ENCODE results near the gene USF1.
"Not testable (repeated sequence)": the region's sequence is repeated elsewhere in the genome, so short reads cannot be mapped to it uniquely, and the experiment has no call there.

Gene USF1

DNA sequence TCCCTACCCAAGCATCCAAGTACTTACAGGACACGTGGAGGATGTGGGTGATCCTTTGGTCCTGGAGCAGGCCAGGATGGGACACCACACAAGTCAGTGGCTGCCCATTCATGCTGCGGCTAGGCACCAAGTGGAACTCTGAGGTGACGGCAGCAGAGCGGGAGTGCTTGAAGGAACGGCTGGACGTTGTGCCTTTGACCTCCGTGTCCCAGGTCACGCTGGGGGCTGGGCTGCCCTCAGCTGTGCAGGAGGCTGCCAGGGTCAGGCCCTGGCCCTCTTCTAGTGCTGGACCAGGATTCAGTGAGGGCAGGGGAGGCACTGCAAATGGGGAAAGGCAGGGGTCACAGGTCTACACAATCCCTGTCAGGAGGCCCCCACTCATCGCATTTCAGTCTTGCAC is 31.6 kb upstream of the USF1 start:
- DNase-seq: no peak

DNA sequence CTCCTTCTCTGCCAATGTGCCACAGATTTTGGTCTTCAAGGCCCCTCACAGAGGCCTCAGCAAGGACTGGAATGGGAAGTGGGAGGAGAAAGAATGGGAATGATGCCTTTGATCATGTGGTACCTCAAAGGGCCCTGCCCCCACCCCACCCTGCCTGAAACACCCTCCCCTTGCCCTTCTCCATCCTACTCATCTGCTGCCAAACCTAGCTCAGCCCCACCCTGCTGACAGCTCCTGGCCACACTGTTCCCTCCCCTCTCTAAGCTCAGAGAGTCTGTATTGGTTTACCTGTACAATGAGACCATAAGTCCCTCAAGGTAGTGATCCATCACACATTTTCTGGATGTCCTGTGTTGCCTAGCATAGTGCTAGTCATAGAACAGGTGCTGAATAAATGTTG is 30.6 kb upstream of the USF1 start:
- no peak for DNase-seq

DNA sequence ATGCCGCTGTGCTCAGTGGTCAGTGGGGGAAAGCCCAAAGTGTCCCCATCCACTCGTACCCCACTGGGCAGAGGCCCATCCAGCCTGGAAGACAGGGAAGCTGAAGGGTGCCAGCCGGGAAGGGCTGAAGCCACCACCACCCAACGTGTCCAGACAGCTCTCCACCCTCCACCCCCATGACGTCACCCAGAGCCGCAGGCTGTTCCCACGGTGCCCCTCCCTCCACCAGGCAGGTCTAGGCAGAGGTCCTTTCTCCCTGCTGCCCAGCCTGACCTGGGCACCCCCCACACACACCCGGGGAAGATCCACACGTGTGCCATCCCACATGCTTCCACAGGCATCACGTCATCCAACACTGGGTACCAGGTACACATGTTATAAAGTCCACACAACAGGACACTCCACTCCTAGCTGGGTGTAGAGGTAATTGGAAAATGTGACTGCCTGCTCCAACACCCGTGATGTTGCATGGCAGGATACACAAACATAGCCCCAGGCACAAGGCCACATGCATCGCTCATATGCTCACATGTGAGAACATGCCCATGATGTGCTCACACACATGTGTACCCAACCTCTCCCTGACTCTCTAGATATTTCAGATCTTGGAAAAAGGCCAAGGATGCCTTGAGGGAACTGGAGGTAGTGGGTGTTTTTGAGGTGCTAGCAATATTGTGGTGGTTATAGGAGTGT is 29.0 kb upstream of the USF1 start:
- DNase-seq: no peak

DNA sequence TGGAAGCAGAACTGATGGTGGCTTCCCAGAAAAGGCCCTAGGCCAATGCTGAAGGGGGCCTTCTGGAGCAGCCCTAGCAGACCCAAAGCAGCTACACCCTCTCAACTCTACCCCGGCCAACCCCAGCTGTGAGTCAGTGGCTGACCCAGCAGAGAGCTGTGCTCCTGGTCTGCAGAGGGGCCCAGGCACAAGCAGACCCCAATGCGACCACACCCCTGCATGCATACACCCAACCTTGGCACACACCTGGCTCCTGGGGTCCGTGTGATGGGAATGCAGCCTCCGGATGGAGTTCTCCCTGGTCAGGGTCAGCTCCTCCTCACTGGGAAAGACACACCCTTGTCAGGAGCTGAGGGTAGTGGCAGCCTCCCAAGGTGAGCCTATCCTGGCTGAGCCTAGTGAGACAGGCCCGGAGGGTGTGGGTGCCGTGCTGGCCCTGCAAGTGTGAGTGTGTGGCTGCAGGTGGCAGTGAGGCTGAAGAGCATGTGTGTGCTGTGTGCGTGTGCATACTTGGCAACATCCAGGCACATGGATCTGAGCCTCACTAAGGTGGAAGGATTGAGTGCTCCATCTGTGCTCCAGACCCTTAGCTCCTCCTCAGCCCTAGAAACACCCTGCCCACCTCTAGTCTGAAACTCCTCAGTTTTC is 27.8 kb upstream of the USF1 start:
- no peak for DNase-seq

DNA sequence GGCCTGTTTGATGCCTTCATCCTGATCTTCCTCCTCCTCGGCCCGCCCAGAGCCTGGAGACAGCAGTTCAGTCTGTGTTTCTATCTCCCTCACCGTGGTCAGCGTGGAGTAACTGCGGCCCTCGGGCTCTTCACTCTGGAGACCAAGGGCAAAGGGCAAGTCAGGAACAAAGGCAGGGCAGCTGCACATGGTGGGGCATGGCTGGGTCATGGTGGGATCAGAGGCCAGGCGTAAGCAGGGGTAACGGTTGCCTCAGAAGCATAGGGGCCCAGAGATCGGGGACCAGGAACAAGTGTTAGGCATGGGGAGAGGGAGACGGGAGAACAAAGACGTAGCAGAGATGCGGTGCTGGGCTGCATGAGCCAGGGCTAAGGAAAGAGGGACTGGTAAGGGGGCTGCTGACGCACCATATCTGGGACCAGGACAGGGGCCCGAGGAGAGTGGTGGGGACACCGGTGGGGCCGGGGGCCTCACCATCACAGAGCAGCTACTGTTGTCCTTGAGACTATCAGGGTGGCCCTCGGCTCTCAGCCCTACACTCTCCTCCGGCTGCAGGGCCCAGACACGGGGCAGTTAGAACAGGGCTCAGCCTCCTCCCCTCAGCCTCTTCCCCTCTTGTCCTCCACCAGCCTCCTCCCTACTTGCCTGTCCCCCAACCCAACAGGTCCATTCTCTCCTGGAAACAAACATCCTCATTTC is 27.1 kb upstream of the USF1 start:
- DNase-seq: no peak

DNA sequence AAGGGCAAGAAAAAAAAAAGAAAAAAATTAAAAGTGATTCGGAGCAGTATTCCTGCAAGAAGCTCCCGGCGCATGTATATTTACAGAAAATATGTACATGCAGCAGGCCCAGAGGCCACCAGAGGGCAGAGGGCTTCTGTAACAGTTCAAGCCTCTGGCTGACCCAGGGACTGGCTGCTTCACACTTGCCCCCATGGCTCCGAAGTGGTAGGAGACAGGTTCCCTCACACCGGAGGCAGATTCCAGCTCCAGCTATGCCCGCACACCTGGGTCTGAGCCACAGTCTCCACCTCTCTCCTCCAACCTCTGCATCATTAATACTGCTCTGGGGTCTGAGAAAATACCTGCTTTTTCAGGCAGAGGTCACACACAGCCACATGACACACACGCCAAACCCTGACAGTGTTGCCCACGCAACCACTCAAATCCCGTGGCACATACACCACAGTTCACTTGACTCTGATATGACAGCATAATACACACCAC is 26.2 kb upstream of the USF1 start:
- peak; percentile 50 for DNase-seq

DNA sequence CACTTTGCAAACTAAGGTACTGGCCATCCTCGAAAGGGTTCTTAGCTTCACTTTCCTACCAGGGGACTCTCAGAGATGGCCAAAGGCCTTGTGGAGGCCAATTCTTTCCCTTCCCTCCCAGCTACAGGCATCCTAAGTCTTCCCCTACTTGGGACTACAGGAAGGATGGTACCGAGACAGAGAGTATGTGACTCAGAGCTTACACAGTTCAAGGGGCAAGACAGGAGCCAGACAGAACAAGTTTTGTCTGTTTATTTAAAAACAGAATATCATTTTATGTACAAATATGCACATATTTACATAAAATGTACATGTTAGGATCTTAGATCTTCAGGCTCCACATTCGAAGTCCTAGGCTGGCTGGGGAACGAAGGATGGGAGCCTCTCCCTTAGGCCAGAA is 25.0 kb upstream of the USF1 start:
- no peak for DNase-seq

DNA sequence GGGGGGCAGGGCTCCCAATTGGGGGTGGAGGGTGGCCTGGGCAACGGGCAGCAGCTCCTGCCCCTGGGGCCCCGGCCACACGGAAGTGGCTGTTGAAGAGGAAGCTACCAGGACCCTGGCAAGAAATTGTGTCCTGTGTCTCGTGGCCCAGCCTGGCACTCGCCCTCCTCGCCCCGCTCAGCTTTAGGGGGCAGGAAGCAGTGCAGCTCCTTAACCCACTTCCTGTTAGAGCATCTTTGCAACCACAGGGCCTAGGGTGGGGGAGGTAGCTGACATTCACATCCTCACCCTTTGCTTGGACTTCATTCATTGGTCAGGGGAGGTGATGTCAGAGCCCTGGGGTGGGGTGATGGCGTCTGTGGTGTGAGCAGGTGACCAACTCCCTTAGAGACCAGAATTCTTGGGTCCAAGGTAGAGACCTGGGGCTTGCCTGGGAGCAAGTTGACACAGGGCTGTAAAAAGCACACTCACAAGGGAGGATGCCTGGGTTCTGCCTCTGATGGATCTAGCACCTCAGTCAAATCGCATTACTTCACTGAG is 24.0 kb upstream of the USF1 start, which contains the start of gene ARHGAP30:
TSS of gene ARHGAP30 (minus strand) at position 161 of the 540 bp plus-strand sequence. CDS start 267 bp downstream, outside the sequence.
- DNase-seq: peak; percentile 68

DNA sequence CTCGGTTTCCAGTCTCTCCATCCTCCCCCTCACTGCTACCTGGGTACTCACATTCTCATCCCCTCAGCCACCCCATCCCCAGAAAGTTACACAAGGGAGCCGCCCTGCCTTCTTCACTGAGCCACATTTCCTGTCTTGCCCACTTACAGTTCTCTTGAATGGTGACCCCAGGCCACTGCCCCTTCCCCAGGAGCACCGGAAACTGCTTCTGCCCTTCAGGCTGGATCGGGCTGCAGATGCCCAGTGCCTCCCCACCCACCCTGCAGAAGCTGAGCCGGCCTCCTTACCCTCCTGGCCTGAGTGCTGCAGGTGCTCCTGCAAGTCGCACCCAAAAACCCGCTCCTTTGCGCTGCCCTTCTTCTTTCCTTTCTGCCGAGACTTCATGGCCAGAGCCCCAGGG is 23.5 kb upstream of the USF1 start:
- DNase-seq: no peak

DNA sequence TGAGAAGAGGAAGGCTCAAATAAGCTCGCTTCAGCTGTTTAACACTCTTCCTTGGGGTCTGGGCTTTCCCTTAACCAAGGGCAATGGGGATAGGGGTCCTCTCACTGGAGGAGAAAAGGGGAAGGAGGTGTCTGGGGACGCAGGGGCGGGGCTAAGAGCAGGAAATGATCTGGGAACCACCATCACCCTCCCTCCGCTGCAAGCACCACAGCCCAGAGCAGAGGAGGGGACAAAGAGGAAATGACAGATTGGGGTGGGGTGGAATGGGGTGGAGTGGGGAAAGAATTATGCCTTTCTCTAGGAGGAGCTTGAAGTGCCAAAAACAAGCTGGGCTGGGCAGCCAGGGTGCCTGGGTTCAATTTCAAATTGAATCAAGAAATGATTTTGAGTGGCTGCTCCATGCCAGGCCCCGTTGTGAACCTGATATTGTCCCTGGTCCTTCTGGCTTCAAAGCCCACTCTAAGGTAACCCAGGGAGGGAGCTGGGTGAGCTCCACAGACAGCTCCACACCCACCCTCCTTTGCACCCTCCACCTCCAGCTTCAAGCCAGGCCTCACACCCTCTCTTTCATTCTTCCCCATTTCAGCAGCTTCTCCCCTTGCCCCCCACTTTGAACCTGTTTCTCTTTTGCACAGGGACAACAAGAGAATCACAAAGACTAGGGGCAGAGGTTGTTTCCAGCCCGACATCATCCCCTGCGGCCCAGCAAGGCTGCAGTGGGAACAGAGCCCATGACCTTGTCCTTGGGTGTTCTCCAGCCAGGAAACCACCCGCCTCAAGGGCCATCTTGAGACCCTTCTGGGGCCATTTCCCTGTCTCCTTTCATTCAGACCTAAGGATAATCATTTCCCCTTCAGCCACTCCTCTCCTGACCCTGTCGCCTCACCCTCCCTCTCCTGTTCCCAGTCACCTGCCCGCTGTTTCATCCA is 22.8 kb upstream of the USF1 start:
- peak; percentile 68 for DNase-seq

DNA sequence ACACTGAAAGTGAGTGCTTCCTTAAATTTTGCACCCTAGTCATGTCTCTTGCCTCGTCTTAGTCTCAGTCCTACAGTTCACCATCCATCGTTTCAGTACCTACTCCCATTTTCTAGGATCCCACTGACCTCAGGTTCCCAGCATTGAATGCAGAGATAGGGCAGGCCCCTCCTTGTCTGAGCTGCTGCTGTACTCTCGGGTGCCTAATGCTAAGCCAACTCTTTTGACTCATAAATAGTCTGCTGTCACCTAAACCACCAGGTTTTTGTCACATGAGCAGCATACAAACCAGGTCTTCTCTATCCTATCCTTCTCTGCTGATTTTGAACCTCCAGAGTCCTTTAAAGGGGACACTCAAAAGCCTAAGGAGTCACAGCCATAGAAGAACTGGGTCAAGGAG is 20.9 kb upstream of the USF1 start:
- DNase-seq: peak; percentile 32

DNA sequence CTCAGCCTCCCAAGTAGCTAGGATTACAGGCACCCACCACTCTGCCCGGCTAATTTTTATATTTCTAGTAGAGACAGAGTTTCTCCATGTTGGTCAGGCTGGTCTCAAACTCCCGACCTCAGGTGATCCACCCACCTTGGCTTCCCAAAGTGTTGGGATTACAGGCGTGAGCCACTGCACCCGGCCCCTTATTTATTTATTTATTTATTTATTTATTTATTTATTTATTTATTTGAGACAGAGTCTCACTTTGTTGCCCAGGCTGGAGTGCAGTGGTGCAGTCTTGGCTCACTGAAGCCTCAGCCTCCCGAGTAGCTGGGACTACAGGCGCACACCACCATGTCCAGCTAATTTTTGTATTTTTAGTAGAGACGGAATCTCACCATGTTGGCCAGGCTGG is 19.9 kb upstream of the USF1 start:
- DNase-seq: not testable (repeated sequence)

DNA sequence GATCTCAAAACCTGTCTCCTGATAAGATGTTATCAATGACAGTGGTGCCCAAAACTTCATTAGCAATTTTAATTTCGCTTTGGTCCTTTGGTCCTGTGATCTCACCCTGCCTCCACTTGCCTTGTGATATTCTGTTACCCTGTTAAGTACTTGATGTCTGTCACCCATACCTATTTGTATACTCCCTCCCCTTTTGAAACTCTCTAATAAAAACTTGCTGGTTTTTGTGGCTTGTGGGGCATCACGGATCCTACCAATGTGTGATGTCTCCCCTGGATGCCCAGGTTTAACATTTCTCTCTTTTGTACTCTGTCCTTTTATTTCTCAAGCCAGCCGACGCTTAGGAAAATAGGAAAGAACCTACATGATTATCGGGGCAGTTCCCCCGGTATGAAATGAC is 18.2 kb upstream of the USF1 start:
- not testable (repeated sequence) for DNase-seq

DNA sequence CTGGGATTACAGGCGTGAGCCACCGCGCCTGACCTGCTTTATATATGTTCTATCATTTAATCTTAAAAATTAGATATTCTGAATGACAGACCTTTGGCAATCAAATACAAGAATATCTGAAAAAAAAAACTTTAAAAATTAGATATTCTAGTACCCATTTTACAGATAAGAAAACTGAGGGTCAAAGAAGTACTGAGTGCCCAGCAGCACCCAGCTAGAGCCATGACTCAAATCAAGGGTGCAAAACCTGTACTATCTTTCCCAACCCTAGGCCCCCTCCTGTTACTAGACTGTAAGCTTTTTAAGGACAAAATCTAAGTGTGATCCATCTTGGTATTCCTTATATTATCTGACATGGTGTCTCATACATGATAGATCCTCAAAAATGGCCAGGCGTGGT is 15.6 kb upstream of the USF1 start:
- DNase-seq: no peak

DNA sequence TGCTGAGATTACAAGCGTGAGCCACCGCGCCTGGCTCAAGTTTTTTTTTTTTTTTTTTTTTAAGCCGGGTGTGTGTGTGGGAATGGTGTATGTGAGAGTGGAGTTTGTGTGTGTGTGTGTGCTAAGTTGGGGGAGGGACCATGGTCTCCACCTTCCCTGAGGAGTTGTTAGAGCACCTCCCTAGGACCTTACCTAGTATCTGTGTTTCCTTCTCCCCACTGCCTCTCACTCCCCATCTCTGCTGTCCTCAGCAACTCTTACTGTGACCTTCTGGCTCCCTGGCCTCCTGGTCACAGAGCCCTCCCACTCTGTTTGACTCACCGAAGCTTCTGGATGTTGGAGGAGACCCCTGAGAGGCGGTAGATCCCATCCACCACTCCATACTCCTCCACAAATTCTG is 13.5 kb upstream of the USF1 start:
- DNase-seq: no peak

DNA sequence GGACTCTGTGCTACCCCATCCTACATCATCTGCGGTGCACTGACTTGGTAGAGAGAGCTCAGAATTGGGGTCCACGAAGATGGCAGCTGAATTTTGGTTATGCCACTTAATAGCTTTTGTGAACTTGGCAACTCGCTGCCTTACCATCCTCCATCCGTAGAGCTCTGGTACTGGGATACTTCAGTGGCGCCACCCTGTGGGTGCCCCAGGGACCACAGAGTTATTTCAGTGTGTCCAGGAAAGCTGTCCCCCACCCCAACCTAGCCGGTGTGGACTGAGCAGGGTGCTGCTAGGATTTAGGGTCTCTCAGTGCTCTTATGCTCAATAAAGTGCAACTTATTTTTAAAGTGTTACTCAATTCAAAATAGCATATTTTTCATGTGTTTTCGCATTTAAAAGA is 9.0 kb upstream of the USF1 start:
- no peak for DNase-seq

DNA sequence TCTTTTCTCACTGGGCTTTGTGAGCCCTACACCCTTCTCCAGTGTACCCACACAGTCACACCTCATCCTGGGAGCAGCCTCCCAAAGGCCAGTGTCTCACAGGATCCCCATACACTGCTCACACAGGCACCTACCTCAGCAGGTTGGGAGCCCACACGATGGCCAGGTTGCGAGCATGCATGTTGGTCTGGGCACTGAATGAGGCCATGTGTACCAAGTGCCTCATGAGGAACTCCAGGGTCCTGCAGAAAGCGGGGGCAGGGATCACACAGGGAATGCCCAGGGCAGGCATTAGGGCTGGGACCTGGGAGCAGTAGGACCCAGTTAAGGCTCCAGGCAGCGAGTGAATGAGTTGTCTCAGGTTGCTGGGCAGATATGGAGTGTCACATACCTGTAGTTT is 8.5 kb upstream of the USF1 start:
- no peak for DNase-seq

DNA sequence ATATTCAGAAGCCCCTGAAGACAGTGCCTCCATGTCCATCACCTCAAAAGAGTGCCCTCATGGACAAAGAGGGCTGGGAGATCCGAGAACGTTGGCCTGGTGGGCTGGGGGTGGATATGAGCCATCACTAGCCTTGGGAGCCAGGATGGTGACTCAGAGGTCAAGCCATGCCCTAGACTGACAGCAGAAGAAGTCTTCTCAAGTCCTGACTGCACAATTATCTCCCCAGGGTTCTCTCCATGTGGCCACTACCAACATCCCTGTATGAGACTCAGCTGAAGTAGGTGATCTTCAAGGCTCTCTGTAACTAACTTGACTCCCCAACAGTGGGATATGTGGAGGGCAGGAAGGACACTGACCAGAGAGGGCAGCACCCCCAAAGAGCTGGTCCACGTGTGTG is 7.1 kb upstream of the USF1 start:
- no peak for DNase-seq

DNA sequence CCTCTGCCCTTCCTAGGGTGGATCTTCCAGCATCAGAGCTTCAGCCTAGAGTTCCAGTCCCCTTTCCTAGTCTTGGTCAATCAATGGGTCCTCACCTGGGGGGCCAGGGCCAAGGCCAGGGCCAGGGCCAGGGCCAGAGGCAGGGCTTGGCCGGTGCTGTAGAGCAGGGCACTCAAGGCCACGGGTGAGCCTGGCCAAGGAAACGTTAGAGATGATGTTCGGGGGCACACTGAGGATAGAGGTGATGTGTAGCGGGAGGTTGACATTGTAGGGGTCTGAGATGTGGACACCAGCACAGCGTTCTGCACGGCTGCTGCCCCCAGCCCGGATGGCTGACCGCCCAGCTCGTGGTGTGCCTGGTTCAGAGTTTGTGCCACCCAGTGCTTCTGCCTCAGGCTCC is 5.4 kb upstream of the USF1 start:
- no peak for DNase-seq

DNA sequence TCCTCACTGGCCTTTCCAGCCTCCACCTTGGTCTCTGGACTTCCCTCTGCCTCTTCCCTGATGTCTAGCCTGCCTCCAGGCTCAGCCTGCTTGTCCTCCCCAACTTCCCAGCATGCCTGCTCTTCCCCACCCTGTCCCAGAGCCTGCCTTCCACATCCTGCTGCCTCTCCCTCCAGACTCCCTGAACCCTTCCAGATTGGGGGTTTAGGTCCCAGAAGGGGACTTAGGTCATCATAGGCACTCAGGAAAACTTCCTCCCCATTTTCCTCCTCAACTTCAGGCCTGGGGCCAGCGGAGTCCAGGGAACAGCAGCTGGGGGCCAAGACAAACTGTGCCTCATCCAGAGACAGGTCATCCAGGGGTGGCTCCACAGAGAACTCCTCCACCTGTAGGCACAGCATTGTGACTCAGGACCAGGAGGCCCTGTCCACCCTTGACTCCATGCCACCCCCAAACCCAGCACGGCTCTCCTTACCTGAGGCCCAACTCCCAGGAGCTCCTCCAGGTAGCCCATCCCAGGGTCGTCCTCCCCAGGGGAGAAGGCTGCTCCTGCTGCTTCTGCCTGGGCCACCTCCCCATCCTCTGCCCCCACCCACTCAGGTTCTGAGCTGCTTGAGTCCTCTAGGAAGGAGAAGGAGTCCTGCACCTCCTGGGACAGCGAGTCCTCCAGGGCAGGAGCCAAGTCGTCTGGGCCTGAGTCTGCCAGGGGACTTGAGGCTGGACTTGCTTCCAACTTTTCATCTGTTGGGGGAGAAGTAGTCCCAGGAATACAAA is 3.4 kb upstream of the USF1 start:
- DNase-seq: no peak
